ENCODE data around the gene GLG1.

- TF ChIP-seq CTCF (IDR thresholded peaks at IDR 0.05; ENCODE audit: insufficient read depth, low read depth, low read length) (no peak), EZH2 (IDR thresholded peaks at IDR 0.05; ENCODE audit: insufficient read depth, low read length) (no peak)
Measured at GRCh38 chr16:74480150-74481029, 126.5 kb downstream of the GLG1 start.
